H4 (cell line): ENCODE measurements around the gene PRMT2. TPM values are rescaled to one million over a fixed set of nuclear protein-coding genes. Genes with fewer than 3 reads are reported as not detected.
"Not testable (repeated sequence)": the region's sequence is repeated elsewhere in the genome, so short reads cannot be mapped to it uniquely, and the experiment has no call there.

Experiments
- DNase-seq: peaks from one replicate; pipeline ENCODE4 v3.0.0-alpha.2; 2015; ENCODE audit warnings: low spot score
- total RNA-seq: library from RNA; depleted of rRNA; stranded (reverse); fragments of >200 nt; shearing (Covaris generic); gene quantifications from 2 replicates; pipeline ENCODE4 v1.2.3, GENCODE V29; 2014; rRNA removed

The PRMT2 gene
- total RNA-seq, 1 experiment from 2014 or later: 95.1 TPM

DNA sequence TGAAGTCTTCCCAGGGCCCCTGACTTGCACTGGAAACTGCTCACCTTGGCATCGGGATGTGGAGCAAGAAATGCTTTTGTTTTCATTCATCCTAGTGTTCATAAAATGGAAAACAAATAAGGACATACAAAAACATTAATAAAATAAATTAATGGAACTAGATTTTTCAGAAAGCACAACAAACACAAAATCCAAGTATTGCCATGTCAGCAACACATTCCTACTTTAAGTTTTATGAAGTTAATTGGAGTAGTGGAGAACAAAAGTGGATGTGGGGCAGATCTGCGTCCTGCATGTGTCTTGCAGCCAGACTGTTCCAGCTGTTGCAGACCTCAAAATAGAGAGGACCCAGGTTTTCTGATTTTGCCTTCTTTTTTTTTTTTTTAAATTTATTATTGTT is 32.9 kb downstream of the PRMT2 start:
- no peak for DNase-seq

DNA sequence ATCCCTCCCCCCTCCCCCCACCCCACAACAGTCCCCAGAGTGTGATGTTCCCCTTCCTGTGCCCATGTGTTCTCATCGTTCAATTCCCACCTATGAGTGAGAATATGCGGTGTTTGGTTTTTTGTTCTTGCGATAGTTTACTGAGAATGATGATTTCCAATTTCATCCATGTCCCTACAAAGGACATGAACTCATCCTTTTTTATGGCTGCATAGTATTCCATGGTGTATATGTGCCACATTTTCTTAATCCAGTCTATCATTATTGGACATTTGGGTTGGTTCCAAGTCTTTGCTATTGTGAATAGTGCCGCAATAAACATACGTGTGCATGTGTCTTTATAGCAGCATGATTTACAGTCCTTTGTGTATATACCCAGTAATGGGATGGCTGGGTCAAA is 33.4 kb downstream of the PRMT2 start:
- not testable (repeated sequence) for DNase-seq

DNA sequence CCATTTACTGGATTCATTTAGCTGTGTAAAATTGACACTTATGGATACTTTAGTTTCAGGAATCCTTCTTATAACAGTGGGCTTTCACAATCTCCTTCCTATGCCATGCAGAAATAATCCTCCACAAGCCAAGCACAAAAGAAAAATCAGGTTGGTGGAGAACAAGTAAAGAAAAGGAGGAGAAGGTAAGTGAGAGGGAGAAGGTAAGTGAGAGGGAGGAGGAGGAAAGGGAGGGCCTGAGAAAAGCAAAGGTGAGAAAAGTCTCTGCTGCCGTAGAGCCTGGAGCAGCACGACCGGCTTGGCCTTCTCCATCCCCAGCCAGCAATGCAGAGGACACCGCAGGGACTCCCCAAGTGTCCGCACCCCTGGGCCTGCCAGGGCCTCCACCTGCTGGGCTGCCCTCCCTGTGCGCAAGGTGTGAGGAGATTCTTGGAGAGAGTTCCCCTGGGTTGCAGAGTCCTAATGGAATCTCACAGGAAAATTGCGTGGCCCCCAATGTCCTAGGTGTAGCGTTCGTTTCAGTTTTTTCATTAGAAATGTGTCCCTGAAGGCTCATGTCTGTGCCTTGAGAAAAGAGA is 39.0 kb downstream of the PRMT2 start:
- DNase-seq: no peak

DNA sequence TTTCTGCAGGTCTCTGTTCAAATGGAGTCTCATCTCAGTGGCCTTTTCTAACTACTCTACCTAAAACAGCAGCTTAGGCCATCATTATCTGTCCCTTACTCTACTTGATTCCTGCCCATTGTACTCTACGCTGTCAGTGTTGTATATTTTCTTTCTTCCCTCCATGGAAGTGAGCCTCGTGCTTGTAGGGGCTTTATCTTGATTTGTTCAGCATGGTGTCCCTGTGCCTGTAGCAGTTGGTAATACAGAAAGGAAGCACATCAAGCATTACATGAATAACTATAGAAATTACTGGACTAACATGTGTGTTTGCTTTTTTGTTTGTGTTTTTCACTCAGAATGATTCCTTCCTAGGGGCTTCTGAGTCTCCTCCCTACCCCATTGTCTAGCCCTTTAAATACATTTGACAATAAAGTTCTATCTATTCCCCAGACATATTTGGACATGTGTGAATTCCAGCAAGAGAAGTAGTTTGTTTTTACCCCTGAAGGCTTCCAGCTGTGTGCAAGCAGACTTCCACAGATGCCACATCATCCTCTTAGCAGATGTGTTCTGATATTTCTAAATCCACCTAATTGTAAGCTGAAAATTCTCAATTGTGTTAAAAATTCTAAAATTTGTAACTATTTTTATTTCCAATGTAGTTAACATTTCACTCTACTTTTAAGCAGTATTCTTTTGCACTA is 40.3 kb downstream of the PRMT2 start:
- no peak for DNase-seq

DNA sequence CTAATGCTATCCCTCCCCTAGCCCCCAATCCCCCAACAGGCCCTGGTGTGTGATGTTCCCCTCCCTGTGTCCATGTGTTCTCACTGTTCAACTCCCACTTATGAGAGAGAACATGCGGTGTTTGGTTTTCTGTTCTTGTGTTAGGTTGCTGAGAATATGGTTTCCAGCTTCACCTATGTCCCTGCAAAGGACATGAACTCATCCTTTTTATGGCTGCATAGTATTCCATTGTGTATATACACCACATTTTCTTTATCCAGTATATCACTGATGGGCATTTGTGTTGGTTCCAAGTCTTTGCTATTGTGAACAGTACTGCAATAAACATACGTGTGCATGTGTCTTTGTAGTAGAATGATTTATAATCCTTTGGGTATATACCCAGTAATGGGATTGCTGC is 41.1 kb downstream of the PRMT2 start:
- not testable (repeated sequence) for DNase-seq

DNA sequence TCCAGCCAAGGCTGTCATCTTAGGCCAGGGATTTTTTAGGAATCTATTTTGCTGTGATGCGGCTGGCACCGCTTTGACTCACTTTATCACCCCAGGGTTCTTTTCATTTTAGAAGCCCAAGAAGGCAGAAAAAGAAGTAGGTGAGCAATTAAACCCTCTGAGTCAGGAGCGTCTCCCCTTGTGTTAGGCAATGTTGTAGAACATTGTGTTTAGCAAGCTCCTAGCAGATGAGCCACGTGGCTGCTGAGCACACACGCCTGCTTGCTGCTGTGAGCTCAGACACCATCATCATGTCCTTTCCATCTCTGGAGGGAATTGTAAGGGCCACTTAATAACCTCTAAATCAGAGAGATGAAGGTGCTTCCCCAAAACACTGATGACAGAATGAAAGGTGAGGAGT is 46.1 kb downstream of the PRMT2 start:
- not testable (repeated sequence) for DNase-seq

DNA sequence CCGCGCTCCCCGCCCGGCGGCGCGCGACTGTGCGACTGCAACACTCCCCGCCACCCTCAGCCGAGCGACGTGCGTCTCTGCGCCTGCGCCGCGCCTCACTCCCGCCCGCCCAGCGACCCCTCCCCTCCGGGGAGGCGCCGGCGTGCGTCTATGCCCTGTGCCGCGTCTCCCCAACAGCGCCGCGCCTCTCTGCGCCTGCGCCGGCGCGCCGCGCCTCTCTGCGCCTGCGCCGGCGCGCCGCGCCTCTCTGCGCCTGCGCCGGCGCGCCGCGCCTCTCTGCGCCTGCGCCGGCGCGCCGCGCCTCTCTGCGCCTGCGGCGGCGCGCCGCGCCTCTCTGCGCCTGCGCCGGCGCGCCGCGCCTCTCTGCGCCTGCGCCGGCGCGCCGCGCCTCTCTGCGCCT is 63.2 kb downstream of the PRMT2 start:
- not testable (repeated sequence) for DNase-seq

DNA sequence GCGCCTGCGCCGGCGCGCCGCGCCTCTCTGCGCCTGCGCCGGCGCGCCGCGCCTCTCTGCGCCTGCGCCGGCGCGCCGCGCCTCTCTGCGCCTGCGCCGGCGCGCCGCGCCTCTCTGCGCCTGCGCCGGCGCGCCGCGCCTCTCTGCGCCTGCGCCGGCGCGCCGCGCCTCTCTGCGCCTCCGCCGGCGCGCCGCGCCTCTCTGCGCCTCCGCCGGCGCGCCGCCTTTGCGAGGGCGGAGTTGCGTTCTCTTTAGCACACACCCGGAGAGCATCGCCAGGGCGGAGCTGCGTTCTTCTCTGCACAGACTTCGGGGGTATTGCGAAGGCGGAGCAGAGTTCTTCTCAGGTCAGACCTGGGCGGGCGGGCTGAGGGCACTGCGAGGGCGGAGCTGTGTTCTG is 63.6 kb downstream of the PRMT2 start:
- not testable (repeated sequence) for DNase-seq

Other genes with a start within 250 kb of the PRMT2 start
- gene DIP2A, start 176.8 kb upstream of the PRMT2 start, total RNA-seq: 6.8 and 7.8 TPM in 2 replicates
- gene S100B, start 30.6 kb upstream of the PRMT2 start, total RNA-seq: not detected in 2 replicates